ENCODE measurements around the gene KIAA0232.

- TF ChIP-seq CTCF (IDR thresholded peaks at IDR 0.05) (no peak), POLR2A (IDR thresholded peaks at IDR 0.05) (no peak)
Observed at GRCh38 chr4:6753103-6753560, 29.4 kb upstream of the KIAA0232 start.
